ACC112 (cell line): ENCODE measurements around the gene TAS2R1.

Experiments used
- H2AFZ ChIP-seq: fragments of 200-600 bp; sonication (generic); one replicate; pipeline ENCODE4 v1.6.0; 2017; ENCODE audit warnings: antibody characterized with exemption, low read length; ENCODE audit not compliant: unreplicated experiment
- H3K27ac ChIP-seq: fragments of 200-600 bp; sonication (generic); 2 replicates; pipeline ENCODE4 v1.5.1; 2014; ENCODE audit warnings: low read depth, mild to moderate bottlenecking, antibody characterized with exemption, low read length, moderate library complexity
- H3K27me3 ChIP-seq: fragments of 200-600 bp; sonication (generic); 2 replicates; pipeline ENCODE4 v1.6.1; 2014; ENCODE audit warnings: mild to moderate bottlenecking, antibody characterized with exemption, low read length, moderate library complexity, mixed read lengths; ENCODE audit not compliant: insufficient read depth
- H3K36me3 ChIP-seq: fragments of 200-600 bp; sonication (generic); 2 replicates; pipeline ENCODE4 v1.6.1; 2016; ENCODE audit warnings: mild to moderate bottlenecking, antibody characterized with exemption, low read length, moderate library complexity, mixed read lengths; ENCODE audit not compliant: insufficient read depth
- H3K4me1 ChIP-seq: fragments of 200-600 bp; sonication (generic); one replicate; pipeline ENCODE4 v1.6.1; 2016; ENCODE audit warnings: low read length, mixed read lengths; ENCODE audit not compliant: insufficient read depth, unreplicated experiment, control insufficient read depth
- H3K4me3 ChIP-seq: fragments of 200-600 bp; sonication (generic); 2 replicates; pipeline ENCODE4 v1.5.1; 2014; ENCODE audit warnings: mild to moderate bottlenecking, low read depth, low read length
- H3K79me2 ChIP-seq: fragments of 200-600 bp; sonication (generic); one replicate; pipeline ENCODE4 v1.6.0; 2016; ENCODE audit warnings: low read length; ENCODE audit not compliant: control insufficient read depth, unreplicated experiment, insufficient read depth

Gene TAS2R1

GRCh38 chr5:9589049-9589835, 40.9 kb downstream of the TAS2R1 start:
- no peaks in the 10 kb centered on the region for H3K36me3 ChIP-seq
- 0 out of 2 replicates have a peak, but pooled peaks cover 7% of the 10 kb centered on the region for H3K27me3 ChIP-seq
- no peak overlapping the region for H3K27ac ChIP-seq
- no peaks in the 10 kb centered on the region for H3K4me1 ChIP-seq
- no peak overlapping the region for H3K4me3 ChIP-seq
- H3K79me2 ChIP-seq = no peaks in the 10 kb centered on the region
- no peak overlapping the region for H2AFZ ChIP-seq

GRCh38 chr5:9588254-9588653, 41.9 kb downstream of the TAS2R1 start:
- H3K36me3 ChIP-seq = no peaks in the 10 kb centered on the region
- H3K79me2 ChIP-seq = no peaks in the 10 kb centered on the region
- H3K4me3 ChIP-seq = no peak overlapping the region
- H3K4me1 ChIP-seq = no peaks in the 10 kb centered on the region
- H2AFZ ChIP-seq = no peak overlapping the region
- 0 out of 2 replicates have a peak, but pooled peaks cover 7% of the 10 kb centered on the region for H3K27me3 ChIP-seq
- H3K27ac ChIP-seq = no peak overlapping the region

- no peak overlapping the region for H3K4me3 ChIP-seq
Observed at GRCh38 chr5:9587135-9587534, 43.0 kb downstream of the TAS2R1 start.

GRCh38 chr5:9582406-9582805, 47.7 kb downstream of the TAS2R1 start:
- Histone ChIP-seq H3K36me3 (no peaks in the 10 kb centered on the region), H3K79me2 (no peaks in the 10 kb centered on the region), H3K27ac (no peak overlapping the region), H3K4me3 (no peak overlapping the region), H3K4me1 (no peaks in the 10 kb centered on the region), H2AFZ (no peak overlapping the region), H3K27me3 (0 out of 2 replicates have a peak, but pooled peaks cover 3% of the 10 kb centered on the region)

More at GRCh38 chr5:9587135-9587534, 43.0 kb downstream of the TAS2R1 start:
- Histone ChIP-seq H3K36me3 (no peaks in the 10 kb centered on the region), H3K4me1 (no peaks in the 10 kb centered on the region), H3K27ac (no peak overlapping the region), H3K27me3 (0 out of 2 replicates have a peak, but pooled peaks cover 7% of the 10 kb centered on the region), H2AFZ (no peak overlapping the region), H3K79me2 (no peaks in the 10 kb centered on the region)
